BJ (cell line): ENCODE measurements around the gene LAMP1. TPM values are rescaled to one million over a fixed set of nuclear protein-coding genes. Genes with fewer than 3 reads are reported as not detected.

Source experiments
- CTCF ChIA-PET: fragments of 350-600 bp; formaldehyde crosslinking; extraction: SDS; loops from one replicate; lab custom pipeline; 2021; ENCODE audit warnings: antibody characterized with exemption, inconsistent platforms; lab: Yijun Ruan, JAX
- POLR2A ChIA-PET: fragments of 300-600 bp; sonication (Branson Sonifier 250); formaldehyde crosslinking; extraction: SDS; loops from one replicate; lab custom pipeline; 2021; ENCODE audit warnings: antibody characterized with exemption; lab: Charles Lee
- DNase-seq: peaks from one replicate; pipeline ENCODE4 v3.0.0-alpha.2; 2011; ENCODE audit warnings: low read depth
- H3K27me3 ChIP-seq: 2 replicates; pipeline ENCODE4 v1.6.0; 2011; ENCODE audit warnings: low read length; ENCODE audit not compliant: control insufficient read depth, insufficient read depth
- H3K36me3 ChIP-seq: 2 replicates; pipeline ENCODE4 v1.5.1; 2011; ENCODE audit warnings: low read length; ENCODE audit not compliant: control insufficient read depth, insufficient read depth
- H3K4me3 ChIP-seq: 2 replicates; pipeline ENCODE4 v1.5.1; 2011; ENCODE audit warnings: low read depth, mild to moderate bottlenecking, control low read depth, low read length
- polyA plus RNA-seq: library from polyadenylated mRNA; depleted of rRNA; stranded (reverse); fragments of >200 nt; gene quantifications from 2 replicates; pipeline ENCODE4 v1.2.3, GENCODE V29; 2011
- TF ChIP-seq, protein P1 (sequence below): IDR thresholded peaks from 2 replicates; pipeline ENCODE4 v1.5.1; 2011; ENCODE audit warnings: low read depth, mild to moderate bottlenecking, control low read depth, inconsistent platforms, low read length, moderate library complexity; ENCODE audit not compliant: insufficient read depth

LAMP1 gene
- polyA plus RNA-seq, 1 experiment = 274 TPM

DNA sequence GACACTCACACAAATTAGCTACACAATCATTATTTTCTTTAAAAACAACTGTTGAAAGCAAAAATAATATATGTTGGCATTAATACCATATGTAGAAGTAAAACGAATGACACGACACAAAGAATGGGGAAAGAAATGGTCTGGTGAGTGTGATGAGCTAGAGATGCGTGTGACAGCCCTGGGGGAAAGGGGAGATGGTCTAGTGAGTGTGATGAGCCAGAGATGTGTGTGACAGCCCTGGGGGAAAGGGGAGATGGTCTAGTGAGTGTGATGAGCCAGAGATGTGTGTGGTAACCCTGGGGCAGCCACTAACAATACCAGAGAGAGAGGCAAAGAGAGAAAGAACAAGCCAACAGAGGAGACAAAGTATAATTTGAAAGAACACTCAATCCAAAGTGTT is 22.3 kb upstream of the LAMP1 start:
- no peaks in the 10 kb centered on the region for H3K36me3 ChIP-seq
- H3K4me3 ChIP-seq = no peak overlapping the region
- POLR2A ChIA-PET = no interaction called here
- TF ChIP-seq, protein P1, sequence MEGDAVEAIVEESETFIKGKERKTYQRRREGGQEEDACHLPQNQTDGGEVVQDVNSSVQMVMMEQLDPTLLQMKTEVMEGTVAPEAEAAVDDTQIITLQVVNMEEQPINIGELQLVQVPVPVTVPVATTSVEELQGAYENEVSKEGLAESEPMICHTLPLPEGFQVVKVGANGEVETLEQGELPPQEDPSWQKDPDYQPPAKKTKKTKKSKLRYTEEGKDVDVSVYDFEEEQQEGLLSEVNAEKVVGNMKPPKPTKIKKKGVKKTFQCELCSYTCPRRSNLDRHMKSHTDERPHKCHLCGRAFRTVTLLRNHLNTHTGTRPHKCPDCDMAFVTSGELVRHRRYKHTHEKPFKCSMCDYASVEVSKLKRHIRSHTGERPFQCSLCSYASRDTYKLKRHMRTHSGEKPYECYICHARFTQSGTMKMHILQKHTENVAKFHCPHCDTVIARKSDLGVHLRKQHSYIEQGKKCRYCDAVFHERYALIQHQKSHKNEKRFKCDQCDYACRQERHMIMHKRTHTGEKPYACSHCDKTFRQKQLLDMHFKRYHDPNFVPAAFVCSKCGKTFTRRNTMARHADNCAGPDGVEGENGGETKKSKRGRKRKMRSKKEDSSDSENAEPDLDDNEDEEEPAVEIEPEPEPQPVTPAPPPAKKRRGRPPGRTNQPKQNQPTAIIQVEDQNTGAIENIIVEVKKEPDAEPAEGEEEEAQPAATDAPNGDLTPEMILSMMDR = no peak
- CTCF ChIA-PET = interaction anchor here (0.6 to 1.1 kb wide), 4 partner anchors 15 to 177 kb away, joined by 3 to 5 read pairs (median 4); no protein-coding TSS in a partner anchor
- DNase-seq = no peak
- no peaks in the 10 kb centered on the region for H3K27me3 ChIP-seq

DNA sequence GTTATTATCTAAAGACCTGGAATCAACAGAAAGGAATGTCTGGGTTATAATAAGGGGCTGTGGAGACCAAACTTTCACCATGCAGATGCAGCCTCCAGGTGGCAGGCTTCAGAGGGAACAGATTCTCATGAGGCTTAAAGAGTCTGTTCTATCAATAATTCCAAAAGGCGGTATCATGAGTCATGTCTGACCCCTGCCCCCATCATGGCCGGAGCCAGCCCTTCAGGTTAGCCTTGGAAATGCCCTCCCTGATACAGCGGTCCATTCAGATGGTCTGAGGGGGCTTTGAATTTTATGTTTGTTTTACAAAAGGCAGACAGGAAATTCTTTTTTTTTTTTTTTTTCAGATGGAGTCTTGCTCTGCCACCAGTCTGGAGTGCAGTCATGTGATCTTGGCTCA is 21.7 kb upstream of the LAMP1 start:
- ChIA-PET CTCF (interaction anchor here (0.6 to 1.8 kb wide), 4 partner anchors 14 to 119 kb away, joined by 4 to 6 read pairs (median 5); no protein-coding TSS in a partner anchor), POLR2A (no interaction called here)
- no peaks in the 10 kb centered on the region for H3K36me3 ChIP-seq
- DNase-seq = no peak
- H3K27me3 ChIP-seq = no peaks in the 10 kb centered on the region
- TF ChIP-seq, protein P1 = peak; percentile 62
- no peak overlapping the region for H3K4me3 ChIP-seq

DNA sequence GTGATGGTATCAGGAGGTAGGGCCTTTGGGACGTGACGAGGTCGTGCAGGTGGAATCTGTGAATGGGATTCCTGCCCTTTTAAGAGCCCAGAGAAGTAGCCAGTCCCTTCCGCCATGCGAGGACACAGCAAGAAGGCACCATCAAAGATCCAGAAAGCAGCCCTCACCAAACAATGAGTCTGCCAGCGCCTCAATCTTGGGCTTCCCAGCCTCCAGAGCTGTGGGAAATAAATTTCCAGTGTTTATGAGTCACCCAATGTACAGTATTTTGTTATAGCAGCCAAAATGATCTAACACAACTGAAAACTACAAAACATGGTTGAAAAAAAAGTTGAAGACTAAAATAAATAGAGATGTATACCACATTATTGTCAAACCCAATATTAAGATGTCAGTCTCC is 16.9 kb upstream of the LAMP1 start:
- TF ChIP-seq, protein P1 = no peak
- no peaks in the 10 kb centered on the region for H3K36me3 ChIP-seq
- H3K27me3 ChIP-seq = no peaks in the 10 kb centered on the region
- ChIA-PET CTCF (no interaction called here), POLR2A (no interaction called here)
- no peak for DNase-seq
- H3K4me3 ChIP-seq = no peak overlapping the region

DNA sequence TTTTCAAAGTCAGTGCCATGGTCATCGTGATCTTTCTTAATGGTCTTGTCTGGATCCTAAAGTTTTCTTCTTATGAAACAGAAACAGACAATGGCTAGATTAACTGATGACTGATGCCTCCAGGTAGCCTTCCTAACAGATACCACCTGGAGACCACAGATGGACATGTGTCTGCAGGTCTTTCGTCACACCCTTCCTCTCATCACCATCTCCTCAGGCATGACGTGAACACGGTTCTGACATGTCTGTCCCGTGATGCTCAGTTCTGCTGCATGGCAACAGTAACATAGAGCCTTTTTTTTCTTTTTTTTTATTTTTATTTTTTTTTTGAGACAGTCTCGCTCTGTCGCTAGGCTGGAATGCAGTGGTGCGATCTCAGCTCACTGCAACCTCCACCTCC is 13.1 kb upstream of the LAMP1 start:
- POLR2A ChIA-PET = no interaction called here
- H3K36me3 ChIP-seq = no peaks in the 10 kb centered on the region
- H3K27me3 ChIP-seq = no peaks in the 10 kb centered on the region
- TF ChIP-seq, protein P1 = no peak
- DNase-seq = no peak
- no peak overlapping the region for H3K4me3 ChIP-seq
- CTCF ChIA-PET = no interaction called here

DNA sequence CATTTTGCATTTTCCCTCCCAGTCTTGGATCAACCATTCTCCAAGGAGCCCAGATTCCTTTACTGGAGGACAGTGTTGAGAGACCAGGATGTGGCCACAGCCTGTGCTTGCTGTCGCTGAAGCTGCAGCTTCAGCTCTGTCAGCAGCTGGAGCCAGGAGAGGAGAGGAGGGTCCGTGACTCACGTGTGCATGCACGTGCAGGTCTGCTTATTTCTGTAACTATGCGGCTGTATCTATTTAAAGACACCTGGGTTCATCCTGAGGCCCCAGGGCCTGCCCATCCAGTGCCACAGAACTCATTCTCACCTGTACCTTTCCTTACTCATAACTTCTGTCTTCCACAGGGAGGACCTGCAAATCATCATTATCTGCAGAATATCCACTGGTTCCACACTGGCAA is 8.2 kb upstream of the LAMP1 start:
- no peak for DNase-seq
- no peaks in the 10 kb centered on the region for H3K36me3 ChIP-seq
- TF ChIP-seq, protein P1 = no peak
- H3K27me3 ChIP-seq = peaks cover 3% of the 10 kb centered on the region; the same call in 1 of the 2 replicates
- POLR2A ChIA-PET = no interaction called here
- H3K4me3 ChIP-seq = no peak overlapping the region
- CTCF ChIA-PET = interaction anchor here (0.9 kb wide), 1 partner anchor 13 kb away, joined by 4 read pairs; no protein-coding TSS in a partner anchor
